Iris pigment epithelial cell (primary cell): ENCODE data around the gene SH3BP4.

Experiments
- DNase-seq: peaks from one replicate; pipeline ENCODE4 v3.0.0-alpha.2; 2011; ENCODE audit warnings: low read depth

Gene SH3BP4

DNA sequence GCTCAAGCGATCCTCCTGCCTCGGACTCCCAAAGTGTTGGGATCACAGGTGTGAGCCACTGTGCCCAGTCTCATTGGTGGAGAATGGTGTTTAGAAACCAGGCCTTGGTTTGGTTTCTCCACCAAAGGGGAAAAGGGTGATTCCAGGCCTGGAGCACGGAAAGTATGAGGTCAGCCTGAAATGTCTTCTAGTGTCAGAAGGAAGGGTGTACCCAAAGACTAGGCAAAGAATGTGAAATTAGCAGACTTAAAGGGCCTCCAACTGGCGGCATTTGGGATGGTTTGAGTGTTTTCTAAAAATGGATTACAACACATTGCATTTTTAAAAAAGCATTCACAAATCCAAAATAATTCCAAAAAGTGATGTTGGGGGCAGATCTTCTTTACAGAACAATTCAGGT, 139.6 kb downstream of the SH3BP4 start:
- DNase-seq, result no peak

DNA sequence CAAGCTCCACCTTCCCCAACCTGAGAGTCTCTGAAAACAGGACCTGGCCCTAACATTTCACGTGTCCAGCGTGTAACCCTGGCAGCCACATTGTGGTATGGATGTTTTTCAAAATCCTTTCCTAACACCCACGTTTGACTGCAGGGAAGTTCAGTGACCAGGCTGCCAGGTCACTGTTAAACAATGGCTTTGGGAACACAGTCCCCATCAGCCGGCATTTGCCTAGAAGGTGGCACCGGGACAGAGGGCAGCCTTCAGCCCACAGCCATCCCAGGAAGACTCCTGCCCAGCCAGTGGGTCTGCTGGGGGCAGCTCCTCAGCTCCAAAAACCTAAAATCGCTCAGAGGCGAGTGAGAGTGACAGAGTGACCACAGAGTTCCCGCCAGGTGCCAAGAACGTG, 140.2 kb downstream of the SH3BP4 start:
- no peak for DNase-seq

DNA sequence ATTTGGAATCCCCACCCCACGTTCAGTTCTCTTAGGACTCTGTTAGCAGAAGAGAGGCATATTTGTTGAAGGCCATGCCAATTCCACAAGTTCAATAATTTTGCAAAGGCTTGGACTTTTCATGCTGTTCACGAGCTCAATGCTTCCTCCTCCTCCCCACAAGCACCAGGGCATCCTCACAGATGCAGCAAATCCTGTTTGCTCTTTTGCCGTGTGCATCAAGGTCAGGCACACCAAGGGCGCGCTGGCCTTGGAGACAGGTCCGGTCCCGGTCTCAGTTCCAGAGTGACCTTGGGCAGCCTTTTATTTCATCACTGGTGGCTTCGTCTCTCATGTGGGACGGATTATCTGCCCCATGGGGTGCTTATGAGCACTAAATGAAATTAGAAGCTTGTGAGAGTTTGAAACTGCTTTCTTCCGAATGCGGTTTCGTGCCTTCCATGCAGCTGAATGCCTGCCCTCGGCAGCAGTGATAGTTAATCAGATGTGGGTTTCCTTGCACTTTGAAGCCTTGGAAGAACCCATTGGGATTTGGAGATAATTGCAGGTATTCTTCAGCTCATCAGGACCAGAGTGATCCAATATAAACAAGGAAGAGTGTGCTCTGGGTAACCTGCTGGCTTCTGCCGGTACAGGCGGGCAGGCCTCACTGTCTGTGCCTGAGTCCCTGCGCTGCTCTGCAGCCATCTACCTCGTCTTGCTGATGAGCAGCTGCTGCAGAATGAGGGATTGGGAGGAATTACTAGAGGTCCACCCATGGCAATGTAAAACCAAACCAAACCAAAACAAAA, 140.8 kb downstream of the SH3BP4 start:
- no peak for DNase-seq

DNA sequence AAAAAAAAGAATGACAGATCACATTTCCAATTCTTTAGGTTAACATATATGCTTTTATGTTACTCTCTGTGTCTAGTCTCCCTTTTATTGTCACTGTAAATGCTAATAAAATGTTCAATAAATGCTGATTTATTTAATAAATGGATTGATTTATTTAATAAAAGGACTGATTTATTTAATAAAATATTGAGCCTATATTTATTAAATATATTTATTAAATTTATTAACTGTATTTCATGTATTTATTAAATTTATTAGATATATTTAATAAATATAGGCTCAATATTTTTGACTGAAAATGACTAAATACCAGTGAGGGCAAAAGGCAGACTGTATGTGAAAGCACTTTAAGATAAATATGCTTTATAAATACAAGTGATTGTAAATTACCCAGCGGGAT, 142.6 kb downstream of the SH3BP4 start:
- DNase-seq, result no peak

DNA sequence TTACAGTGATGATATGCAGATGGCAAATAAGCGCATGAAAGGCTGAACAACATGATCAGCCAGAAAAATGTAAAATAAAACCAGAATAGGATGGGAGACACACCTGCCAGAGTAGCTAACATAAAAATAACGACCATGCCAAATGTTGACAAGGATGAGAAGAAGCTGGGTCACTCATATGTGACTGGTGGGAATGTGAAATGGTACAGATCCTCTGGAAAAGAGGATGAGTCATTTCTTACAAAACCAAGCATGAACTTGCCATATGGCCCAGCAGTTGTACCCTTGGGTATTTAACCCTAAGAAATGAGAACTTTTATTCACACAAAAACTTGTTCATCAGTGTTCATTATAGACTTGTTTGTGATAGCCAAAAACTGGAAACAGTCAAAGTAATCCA, 143.8 kb downstream of the SH3BP4 start:
- DNase-seq, result peak; percentile 14

DNA sequence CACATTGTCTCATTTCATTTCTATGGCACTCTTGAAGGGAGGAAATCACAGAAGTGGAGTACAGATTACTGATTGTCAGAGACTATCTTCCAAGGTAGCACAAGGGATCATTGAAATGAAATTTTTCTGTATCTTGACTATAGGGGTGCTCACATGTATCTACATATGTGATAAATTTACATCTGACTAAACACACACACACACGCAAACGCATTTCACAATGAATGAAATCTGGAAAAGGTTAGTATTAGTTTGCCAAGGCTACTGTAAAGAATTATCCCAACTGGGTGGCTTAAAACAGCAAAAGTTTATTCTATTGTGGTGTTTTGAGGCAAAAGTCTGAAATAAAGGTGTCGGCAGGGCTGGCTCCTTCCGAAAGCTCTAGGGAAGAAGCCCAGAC, 144.6 kb downstream of the SH3BP4 start:
- no peak for DNase-seq

DNA sequence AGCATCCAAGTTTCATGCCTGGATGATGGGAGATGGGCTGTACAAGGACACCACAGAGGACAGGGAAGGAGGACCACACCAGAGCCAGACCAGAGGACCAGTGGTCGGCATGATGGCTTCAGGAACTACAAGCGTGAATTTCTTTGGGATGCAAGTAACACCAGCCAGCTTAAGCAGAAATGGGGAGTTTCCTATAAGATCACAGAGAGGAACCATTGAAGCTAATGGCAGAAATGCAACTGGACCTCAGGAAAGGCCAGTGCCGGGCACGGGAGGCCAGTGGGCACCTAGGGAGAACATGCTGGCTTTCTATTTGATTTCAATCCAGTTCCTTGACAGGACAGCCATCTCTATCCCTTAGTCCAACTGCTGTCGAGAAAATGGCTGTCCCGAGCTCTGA, 145.4 kb downstream of the SH3BP4 start:
- DNase-seq, result no peak

DNA sequence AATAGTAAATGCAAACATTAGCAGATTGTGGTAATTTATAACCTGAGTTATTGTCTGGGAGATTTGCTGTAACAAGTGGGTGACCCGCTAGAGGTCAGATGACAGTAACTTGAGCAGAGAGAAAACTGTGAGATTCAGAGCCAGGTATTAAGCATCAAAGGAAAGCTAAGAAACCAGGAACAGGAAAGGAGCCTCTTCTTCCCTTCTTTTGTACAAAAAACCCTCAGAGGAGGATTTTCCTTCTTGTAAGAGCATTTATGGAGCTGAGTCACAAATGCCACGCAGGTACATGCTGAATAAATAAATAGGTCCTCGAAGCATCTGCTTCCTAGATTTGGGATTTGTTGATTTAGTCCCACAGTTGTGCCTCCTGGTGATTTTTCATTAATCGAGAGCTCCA, 146.5 kb downstream of the SH3BP4 start:
- DNase-seq, result no peak

DNA sequence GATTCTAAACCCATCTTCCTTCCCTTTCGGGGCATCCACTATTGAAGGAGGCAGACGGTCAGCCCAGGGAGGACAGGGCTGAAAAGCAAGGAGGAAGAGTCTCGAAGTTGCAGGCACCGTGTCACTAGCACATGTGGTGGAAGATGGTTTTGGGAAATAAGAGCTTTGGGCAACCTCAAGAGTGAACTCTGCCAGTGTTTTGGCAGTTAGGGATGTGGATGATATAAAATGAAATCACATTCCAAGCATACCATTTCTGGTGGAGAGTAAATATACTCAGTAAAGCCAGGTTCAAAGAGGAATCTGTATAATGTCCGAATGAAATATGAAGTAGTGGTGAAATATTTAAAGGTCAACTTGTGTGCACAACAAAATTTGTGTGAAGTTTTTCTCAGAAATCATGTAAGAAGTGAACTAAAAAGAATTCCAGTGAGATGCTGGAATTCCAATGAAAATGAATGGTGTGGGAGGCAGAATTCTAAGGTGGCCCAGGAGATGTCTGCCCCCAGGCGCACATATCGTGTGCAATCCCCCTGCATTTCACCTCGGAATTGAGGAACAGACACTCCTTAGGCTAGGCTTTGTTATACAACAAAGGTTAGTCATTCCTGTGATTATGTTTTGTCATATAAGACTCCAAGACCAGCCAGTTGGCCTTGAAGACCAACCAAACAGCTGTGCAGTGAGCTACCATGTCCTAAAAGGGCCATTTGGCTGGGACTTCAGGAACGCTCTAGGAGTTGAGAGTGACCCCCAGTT, 147.1 kb downstream of the SH3BP4 start:
- DNase-seq, result peak; percentile 35

DNA sequence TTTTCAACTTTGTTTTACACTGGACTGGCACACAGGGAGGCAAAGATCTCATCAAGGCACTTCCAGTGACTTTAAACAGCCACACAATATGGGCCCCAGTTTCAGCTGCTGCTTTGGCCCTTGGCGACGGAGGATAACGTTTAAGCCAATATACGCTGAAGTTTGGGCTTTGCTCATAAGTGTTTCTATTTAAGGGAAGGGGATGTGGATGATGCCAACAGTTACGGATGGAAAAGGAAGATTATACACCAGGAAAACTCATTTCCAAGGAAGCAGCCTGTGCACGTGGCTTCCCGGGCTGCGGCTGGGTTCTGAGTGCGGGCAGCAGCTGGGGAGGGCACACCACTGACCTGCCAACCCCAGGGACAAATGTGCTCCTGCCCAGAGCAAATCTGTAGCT, 151.1 kb downstream of the SH3BP4 start:
- DNase-seq, result no peak
